GM12865 (cell line): ENCODE measurements around the gene TENT5C.

Experiments
- DNase-seq: peaks from one replicate; pipeline ENCODE4 v3.0.0; 2010; ENCODE audit warnings: low read depth
- H3K4me3 ChIP-seq: 2 replicates; pipeline ENCODE4 v1.5.1; 2011; ENCODE audit warnings: mild to moderate bottlenecking, low read depth, low read length, control low read depth
- CTCF ChIP-seq: IDR thresholded peaks from 2 replicates; pipeline ENCODE4 v1.5.1; 2011; ENCODE audit warnings: low read length, control low read depth, low read depth, inconsistent platforms; ENCODE audit not compliant: insufficient read depth; ENCODE audit errors: missing control alignments

The TENT5C gene

GRCh38 chr1:117639741-117640140 is 33.9 kb downstream of the TENT5C start:
- no peak overlapping the region for H3K4me3 ChIP-seq
- no peak for DNase-seq
- TF ChIP-seq CTCF, result no peak

GRCh38 chr1:117641536-117641935 is 35.7 kb downstream of the TENT5C start:
- no peak overlapping the region for H3K4me3 ChIP-seq
- DNase-seq, result no peak
- no peak for TF ChIP-seq CTCF

- no peak overlapping the region for H3K4me3 ChIP-seq
- no peak for TF ChIP-seq CTCF
- DNase-seq, result no peak
Observed at GRCh38 chr1:117642963-117643362, 37.1 kb downstream of the TENT5C start.

- TF ChIP-seq CTCF, result no peak
- no peak overlapping the region for H3K4me3 ChIP-seq
- no peak for DNase-seq
Observed at GRCh38 chr1:117643601-117644000, 37.8 kb downstream of the TENT5C start.

GRCh38 chr1:117644696-117645311 is 39.0 kb downstream of the TENT5C start:
- TF ChIP-seq CTCF, result no peak
- peak; percentile 68 for DNase-seq
- no peak overlapping the region for H3K4me3 ChIP-seq

- no peak overlapping the region for H3K4me3 ChIP-seq
- DNase-seq, result no peak
- TF ChIP-seq CTCF, result no peak
Observed at GRCh38 chr1:117645343-117645742, 39.5 kb downstream of the TENT5C start.
